A549 (cell line): ENCODE results near the gene SLFN12L. TPM values are rescaled to one million over a fixed set of nuclear protein-coding genes. Genes with fewer than 3 reads are reported as not detected.
A peak's percentile ranks its signal among the peaks of the same experiment; 100 is the strongest.

Source experiments
- ATAC-seq, 2 experiments: fragments of 200-7000 bp in 1 of 2; fragments of >200 bp in 1 of 2; cut with Nextera tagmentation in 1 of 2; cut with Tn5 transposase in 1 of 2; 3 replicates each; pipeline versions ENCODE4 v1.8.0 to v1.9.1; 2018 to 2020; ENCODE audit warnings: mild to moderate bottlenecking in 1 of 2, moderate library complexity in 1 of 2
- CTCF ChIA-PET: fragments of 300-600 bp; sonication (Branson Sonifier 250); formaldehyde crosslinking; extraction: SDS; loops from one replicate; lab custom pipeline; 2021; ENCODE audit warnings: antibody characterized with exemption, inconsistent platforms; lab: Yijun Ruan, JAX
- POLR2A ChIA-PET: fragments of 350-600 bp; formaldehyde crosslinking; extraction: SDS; loops from one replicate; lab custom pipeline; 2021; ENCODE audit warnings: antibody characterized with exemption, inconsistent platforms; lab: Yijun Ruan, JAX
- DNase-seq, 2 experiments: peaks; one replicate each; pipeline versions ENCODE4 v3.0.0 to v3.0.0-alpha.2; 2011 to 2016; ENCODE audit warnings: low read depth in 1 of 2, low spot score in 1 of 2
- FAIRE-seq: peaks from 2 replicates; lab custom pipeline; 2011; peaks lifted over from hg19 to GRCh38; lab: Jason Lieb, UNC
- H3K27ac ChIP-seq, 2 experiments: fragments of >200 bp; sonication (Bioruptor Twin); formaldehyde crosslinking; 3 replicates each; pipeline ENCODE4 v1.5.1; 2016 to 2017
- H3K4me1 ChIP-seq: fragments of >200 bp; sonication (Bioruptor Twin); formaldehyde crosslinking; 3 replicates; pipeline ENCODE4 v1.6.1; 2016
- H3K4me2 ChIP-seq: fragments of >200 bp; sonication (Bioruptor Twin); formaldehyde crosslinking; 3 replicates; pipeline ENCODE4 v1.6.1; 2016
- H3K4me3 ChIP-seq: fragments of >200 bp; sonication (Bioruptor Twin); formaldehyde crosslinking; 3 replicates; pipeline ENCODE4 v1.5.1; 2016
- H3K9me3 ChIP-seq: fragments of >200 bp; sonication (Bioruptor Twin); formaldehyde crosslinking; 3 replicates; pipeline ENCODE4 v1.6.1; 2016
- ATOH8 ChIP-seq: fragments of 250-450 bp; sonication (Bioruptor Pico); IDR thresholded peaks from 2 replicates; pipeline ENCODE4 v1.5.0; 2020; ENCODE audit warnings: low read depth, mild to moderate bottlenecking, moderate library complexity
- BCL3 ChIP-seq: fragments of >200 bp; sonication (Bioruptor Twin); formaldehyde crosslinking; IDR thresholded peaks from 3 replicates; pipeline ENCODE4 v1.6.1; 2016
- CBX2 ChIP-seq: fragments of 200-600 bp; sonication (generic); IDR thresholded peaks from 2 replicates; pipeline ENCODE4 v1.6.1; 2016; ENCODE audit warnings: low read depth, mild to moderate bottlenecking, borderline replicate concordance
- CBX8 ChIP-seq: fragments of 200-600 bp; sonication (generic); IDR thresholded peaks from 2 replicates; pipeline ENCODE4 v1.6.1; 2016
- CTCF ChIP-seq: fragments of >200 bp; sonication (Bioruptor Twin); formaldehyde crosslinking; IDR thresholded peaks from 3 replicates; pipeline ENCODE4 v1.5.1; 2016
- E2F6 ChIP-seq: IDR thresholded peaks from 2 replicates; pipeline ENCODE4 v1.6.1; 2012; ENCODE audit warnings: low read depth, borderline replicate concordance
- EHMT2 ChIP-seq: fragments of 200-600 bp; sonication (generic); IDR thresholded peaks from 2 replicates; pipeline ENCODE4 v1.6.1; 2016; ENCODE audit warnings: antibody characterized with exemption, low read depth, mild to moderate bottlenecking, moderate library complexity
- KDM1A ChIP-seq: fragments of 200-600 bp; sonication (generic); IDR thresholded peaks from 2 replicates; pipeline ENCODE4 v1.6.1; 2016; ENCODE audit warnings: low read depth, mild to moderate bottlenecking
- KDM5A ChIP-seq: fragments of 200-600 bp; sonication (generic); IDR thresholded peaks from 2 replicates; pipeline ENCODE4 v1.6.1; 2016; ENCODE audit warnings: antibody characterized with exemption, mild to moderate bottlenecking
- MAFK ChIP-seq: fragments of 450-650 bp; IDR thresholded peaks from 2 replicates; pipeline ENCODE4 v1.6.1; 2014; ENCODE audit not compliant: partially characterized antibody
- NFE2L2 ChIP-seq: fragments of 150-350 bp; conservative IDR thresholded peaks from 2 replicates; pipeline ENCODE4 v1.6.1; 2014; ENCODE audit warnings: low read length
- RAD21 ChIP-seq, 2 experiments: fragments of >200 bp in 1 of 2; sonication (Bioruptor Twin) in 1 of 2; formaldehyde crosslinking in 1 of 2; IDR thresholded peaks in 1 of 2; conservative IDR thresholded peaks in 1 of 2; 2 replicates in 1 of 2; 3 replicates in 1 of 2; pipeline ENCODE4 v1.6.1; 2012 to 2018; ENCODE audit warnings: inconsistent platforms in 1 of 2
- SMC3 ChIP-seq: fragments of >200 bp; sonication (Bioruptor Twin); formaldehyde crosslinking; IDR thresholded peaks from 3 replicates; pipeline ENCODE4 v1.6.1; 2018; ENCODE audit warnings: inconsistent platforms
- WGBS: methylation state at CpG from one replicate; pipeline ENCODE4 v1.1.6; 2017; ENCODE audit errors: missing lambda C conversion rate; 5-methylcytosine and 5-hydroxymethylcytosine counted together
- polyA plus RNA-seq, 4 experiments: library from polyadenylated mRNA; depleted of rRNA in 3 of 4; stranded (reverse); fragments of >200 nt; fragmentation: RNase III in 1 of 4; extraction: RNeasy Plus Mini Kit Qiagen cat#74134 plus additional on column Dnase treatment in 1 of 4; gene quantifications; 2 replicates in 3 of 4; 3 replicates in 1 of 4; pipeline ENCODE4 v1.2.3, GENCODE V29; 2011 to 2017

SLFN12L gene
- polyA plus RNA-seq, 2 of the 4 experiments (the other 2 are of a cell fraction): not detected

- POLR2A ChIA-PET: no interaction called here
These were observed 22.2 kb upstream of the SLFN12L start for GRCh38 chr17:35559495-35560210.

GRCh38 chr17:35557353-35557752 lies 19.9 kb upstream of the SLFN12L start:
- no peak overlapping the region for H3K4me3 ChIP-seq
- POLR2A ChIA-PET: interaction anchor here (1.5 kb wide), 1 partner anchor 11 kb away, joined by 5 read pairs; no protein-coding TSS in a partner anchor
- ATAC-seq: no peak
- no peaks in the 10 kb centered on the region for H3K4me1 ChIP-seq
- TF ChIP-seq MAFK (peak; percentile 4), CBX8 (no peak)
- DNase-seq: no peak
- H3K27ac ChIP-seq: no peak overlapping the region
- no peaks in the 10 kb centered on the region for H3K9me3 ChIP-seq
- no peak overlapping the region for H3K4me2 ChIP-seq
- CTCF ChIA-PET: interaction anchor here (4.0 kb wide), 1 partner anchor 191 kb away, joined by 30 read pairs; no protein-coding TSS in a partner anchor
- FAIRE-seq: no peak
- whole genome bisulfite sequencing: 64% methylated on average over 3 of the region's 3 CpGs

More at GRCh38 chr17:35559495-35560210, 22.2 kb upstream of the SLFN12L start:
- no peak for FAIRE-seq
- ATAC-seq: no peak
- 74% methylated on average over 2 of the region's 2 CpGs for WGBS
- TF ChIP-seq SMC3 (no peak), MAFK (peak; percentile 16)
- no peak overlapping the region for H3K4me3 ChIP-seq
- no peak for DNase-seq
- no peaks in the 10 kb centered on the region for H3K4me1 ChIP-seq
- H3K27ac ChIP-seq: no peak overlapping the region
- H3K9me3 ChIP-seq: no peaks in the 10 kb centered on the region
- CTCF ChIA-PET: interaction anchor here (0.6 to 2.7 kb wide), 2 partner anchors 21 to 568 kb away, joined by 3 to 11 read pairs; partner anchors contain the start of gene SLFN12L
- H3K4me2 ChIP-seq: no peak overlapping the region

- Histone ChIP-seq H3K4me1 (no peaks in the 10 kb centered on the region), H3K4me2 (no peak overlapping the region), H3K4me3 (no peak overlapping the region), H3K9me3 (no peaks in the 10 kb centered on the region), H3K27ac (no peak overlapping the region)
- FAIRE-seq (no peak), ATAC-seq (peak in 1 of 2 experiments; percentile 69; a peak in 3 of 6 replicates), DNase-seq (no peak)
- WGBS: 61% methylated on average over 5 of the region's 5 CpGs
- CTCF ChIA-PET: interaction anchor here (0.6 to 6.0 kb wide), 11 partner anchors 13 to 1960 kb away, joined by 3 to 44 read pairs (median 4); partner anchors contain the start of genes PEX12 and SLFN12L
- POLR2A ChIA-PET: no interaction called here
- TF ChIP-seq NFE2L2 (no peak), E2F6 (no peak), CBX2 (no peak), KDM1A (no peak), BCL3 (no peak), SMC3 (peak; percentile 32; the same call in 1 of the 3 replicates), KDM5A (no peak), CTCF (peak; percentile 40), RAD21 (conservative IDR thresholded peaks at IDR 0.05 in 1 of 2, IDR thresholded peaks at IDR 0.05 in 1 of 2) (peak; percentile 46 to 53; a peak in 4 of 5 replicates), EHMT2 (no peak)
These were observed 18.2 kb upstream of the SLFN12L start for GRCh38 chr17:35555691-35556090.

- H3K9me3 ChIP-seq: no peaks in the 10 kb centered on the region
- FAIRE-seq (no peak), ATAC-seq (no peak)
- no peak overlapping the region for H3K4me3 ChIP-seq
- no peak for TF ChIP-seq ATOH8 (CRISPR knock-in tag)
- TF ChIP-seq, all 56 proteins: peak for 0
- ChIA-PET CTCF (interaction anchor here (0.7 to 6.0 kb wide), 9 partner anchors 10 to 291 kb away, joined by 3 to 44 read pairs (median 4); partner anchors contain the start of genes PEX12 and SLFN12L), POLR2A (no interaction called here)
- Histone ChIP-seq H3K27ac (no peak overlapping the region), H3K4me1 (no peaks in the 10 kb centered on the region), H3K4me2 (no peak overlapping the region)
- WGBS: 53% methylated on average over 5 of the region's 5 CpGs
- no peak for DNase-seq
These were observed 17.2 kb upstream of the SLFN12L start for GRCh38 chr17:35554668-35555067.
